ENCODE data around the gene GOSR1.
"Not testable (repeated sequence)": the region's sequence is repeated elsewhere in the genome, so short reads cannot be mapped to it uniquely, and the experiment has no call there.

The GOSR1 gene

GRCh38 chr17:30543456-30543855, 66.2 kb downstream of the GOSR1 start:
- no peak for TF ChIP-seq CTCF (IDR thresholded peaks at IDR 0.05; ENCODE audit: insufficient read depth, low read depth, low read length, missing control alignments)
- DNase-seq (ENCODE audit: low read depth): no peak
- no peak overlapping the region for H3K4me3 ChIP-seq (ENCODE audit: low read depth, low read length)

- DNase-seq (ENCODE audit: low read depth): no peak
- H3K4me3 ChIP-seq (ENCODE audit: low read depth, low read length): no peak overlapping the region
- TF ChIP-seq CTCF (IDR thresholded peaks at IDR 0.05; ENCODE audit: insufficient read depth, low read depth, low read length, missing control alignments): no peak
These were observed 67.8 kb downstream of the GOSR1 start for GRCh38 chr17:30545024-30545423.

- DNase-seq (ENCODE audit: low read depth): no peak
- H3K4me3 ChIP-seq (ENCODE audit: low read depth, low read length): no peak overlapping the region
- no peak for TF ChIP-seq CTCF (IDR thresholded peaks at IDR 0.05; ENCODE audit: insufficient read depth, low read depth, low read length, missing control alignments)
These were observed 70.8 kb downstream of the GOSR1 start for GRCh38 chr17:30547778-30548573.

GRCh38 chr17:30549181-30549580, 72.0 kb downstream of the GOSR1 start:
- H3K4me3 ChIP-seq (ENCODE audit: low read depth, low read length); DNase-seq (ENCODE audit: low read depth): not testable (repeated sequence)

- TF ChIP-seq CTCF (IDR thresholded peaks at IDR 0.05; ENCODE audit: insufficient read depth, low read depth, low read length, missing control alignments): no peak
- H3K4me3 ChIP-seq (ENCODE audit: low read depth, low read length): no peak overlapping the region
- no peak for DNase-seq (ENCODE audit: low read depth)
These were observed 72.8 kb downstream of the GOSR1 start for GRCh38 chr17:30549864-30550511.

GRCh38 chr17:30550512-30551273, 73.5 kb downstream of the GOSR1 start:
- peak; percentile 84 for DNase-seq (ENCODE audit: low read depth)
- H3K4me3 ChIP-seq (ENCODE audit: low read depth, low read length): peak overlapping the region; percentile 36
- TF ChIP-seq CTCF (IDR thresholded peaks at IDR 0.05; ENCODE audit: insufficient read depth, low read depth, low read length, missing control alignments): no peak

GRCh38 chr17:30551274-30551995, 74.2 kb downstream of the GOSR1 start:
- peak; percentile 16 for DNase-seq (ENCODE audit: low read depth)
- peak overlapping the region; percentile 36 for H3K4me3 ChIP-seq (ENCODE audit: low read depth, low read length)

All from GM12865 (cell line).